NCI-H510A treated with DMSO at 0.1 percent for 48 hours (cell line): ENCODE results near the gene RAB40C.

Source experiments
- DNase-seq: peaks from one replicate; lab custom pipeline; 2025; lab: John Stamatoyannopoulos, UW

RAB40C gene

DNA sequence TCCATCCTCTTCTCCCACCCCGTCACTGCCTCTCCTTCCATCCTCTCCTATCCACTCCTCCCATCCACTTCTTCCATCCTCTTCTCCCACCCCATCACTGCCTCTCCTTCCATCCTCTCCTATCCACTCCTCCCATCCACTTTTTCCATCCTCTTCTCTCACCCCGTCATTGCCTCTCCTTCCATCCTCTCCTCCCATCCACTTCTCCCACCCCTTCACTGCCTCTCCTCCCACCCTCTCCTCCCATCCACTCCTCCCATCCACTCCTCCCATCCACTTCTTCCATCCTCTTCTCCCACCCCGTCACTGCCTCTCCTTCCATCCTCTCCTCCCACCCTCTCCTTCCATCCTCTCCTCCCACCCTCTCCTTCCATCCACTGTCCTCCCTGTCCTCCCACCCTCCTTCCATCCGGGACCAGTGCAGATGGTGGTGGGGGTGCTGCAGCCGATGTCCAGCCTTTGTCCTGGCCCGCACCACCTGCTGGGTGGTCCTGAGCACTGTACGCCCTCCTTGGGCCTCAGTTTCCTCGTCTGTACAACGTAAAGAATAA lies 42.0 kb downstream of the RAB40C start:
- DNase-seq, result no peak

GRCh38 chr16:632486-633335 lies 42.8 kb downstream of the RAB40C start:
- DNase-seq, result no peak

GRCh38 chr16:633336-634050 lies 43.6 kb downstream of the RAB40C start:
- no peak for DNase-seq

GRCh38 chr16:634051-634670 lies 44.3 kb downstream of the RAB40C start:
- no peak for DNase-seq

DNA sequence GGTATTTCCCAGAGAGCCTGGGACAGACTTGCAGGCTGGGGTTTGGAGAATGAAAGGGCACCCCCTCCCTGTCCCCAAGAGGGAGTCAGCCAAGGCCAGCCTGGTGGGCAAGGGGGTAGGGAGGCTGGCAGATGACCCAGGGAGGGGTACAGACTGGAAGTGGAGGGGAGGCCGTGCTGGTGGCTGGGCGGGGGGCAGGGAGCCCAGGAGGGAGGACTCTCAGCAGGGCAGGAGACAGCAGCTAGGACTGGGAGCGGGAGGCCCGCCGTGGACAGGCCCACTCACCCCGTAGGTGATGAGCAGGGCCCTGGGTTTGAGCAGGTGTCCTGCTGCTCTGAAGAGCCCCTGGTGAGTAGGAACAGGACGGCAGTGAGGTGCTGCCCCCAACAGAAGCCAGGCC lies 45.1 kb downstream of the RAB40C start:
- DNase-seq, result no peak

- DNase-seq, result no peak
These were observed 45.8 kb downstream of the RAB40C start for GRCh38 chr16:635573-636205.

- DNase-seq, result peak; percentile 69
These were observed 46.6 kb downstream of the RAB40C start, which contains the start of gene METTL26 for GRCh38 chr16:636206-637080. TSS of gene METTL26 (minus strand) at chr16:636305. CDS start at chr16:636290, 15 bp downstream.

DNA sequence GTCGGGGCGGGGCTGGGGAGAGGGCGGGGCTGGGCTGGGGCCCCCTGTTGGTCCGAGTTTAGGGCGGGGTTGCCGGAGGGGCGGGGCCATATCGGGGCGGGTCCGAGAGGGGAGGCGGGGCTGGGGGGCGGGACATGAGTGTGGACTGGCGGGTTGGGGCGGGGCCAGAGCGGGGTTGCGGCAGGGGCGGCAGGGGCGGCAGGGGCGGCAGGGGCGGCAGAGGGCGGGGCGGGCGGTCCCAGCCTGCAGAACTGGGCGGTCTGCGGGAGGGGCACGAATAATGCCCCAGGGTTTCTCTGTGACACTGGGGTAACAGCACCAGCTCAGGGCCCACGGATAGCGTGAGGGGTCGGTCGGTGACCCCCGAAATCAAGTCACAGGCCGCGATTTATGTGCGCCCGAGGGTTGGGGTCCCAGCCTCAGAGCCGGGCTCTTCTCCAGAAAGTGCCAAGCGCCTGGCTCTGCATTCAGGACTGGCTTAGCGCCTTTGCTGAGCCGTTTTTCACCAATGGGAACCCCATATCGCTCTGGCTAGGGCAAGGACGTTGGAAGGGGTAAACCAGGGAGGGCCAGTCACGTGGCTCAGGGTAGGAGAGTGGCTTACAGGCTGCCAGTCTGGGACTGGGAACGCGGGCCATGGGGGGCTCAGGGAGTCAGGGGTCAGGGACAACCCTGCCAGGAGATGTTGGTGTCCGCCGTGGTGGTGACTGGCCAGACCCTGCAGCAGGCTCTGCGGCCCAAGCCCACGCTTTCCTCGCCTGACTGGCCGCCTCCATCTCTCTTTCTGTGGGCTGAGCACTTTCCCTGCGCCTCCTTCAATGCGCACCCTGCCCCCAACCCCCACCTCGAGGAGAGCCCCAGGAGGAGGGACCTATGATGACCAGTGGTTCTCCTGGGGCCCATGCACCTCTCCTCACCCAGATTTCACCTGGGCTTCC lies 47.5 kb downstream of the RAB40C start:
- DNase-seq, result no peak

DNA sequence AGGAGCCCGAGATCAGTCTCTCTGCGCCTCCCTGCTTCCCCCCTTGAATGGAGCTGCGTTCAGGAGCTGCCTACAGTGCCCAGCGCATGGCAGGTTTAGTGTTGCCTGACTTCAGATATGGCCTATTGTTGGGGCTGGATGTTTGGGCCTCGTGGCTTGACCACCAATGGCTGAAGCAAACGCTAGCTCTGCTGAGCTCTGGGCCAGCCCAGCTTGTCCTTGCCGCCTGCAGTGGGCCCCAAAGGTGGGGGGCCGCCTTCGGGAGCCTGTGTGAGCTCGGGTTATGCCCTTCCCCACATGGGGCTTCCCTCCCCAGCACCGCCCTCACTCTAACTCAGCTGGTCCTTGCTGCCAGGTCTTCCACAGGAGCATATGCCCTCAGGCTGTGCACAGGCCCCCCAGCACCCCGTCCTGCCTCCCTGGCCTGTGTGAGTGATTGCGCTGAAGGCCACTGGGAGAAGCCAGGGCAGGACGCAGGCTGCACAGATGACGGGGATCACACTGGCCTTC lies 48.2 kb downstream of the RAB40C start:
- no peak for DNase-seq

- DNase-seq, result no peak
These were observed 49.0 kb downstream of the RAB40C start for GRCh38 chr16:638836-639235.

DNA sequence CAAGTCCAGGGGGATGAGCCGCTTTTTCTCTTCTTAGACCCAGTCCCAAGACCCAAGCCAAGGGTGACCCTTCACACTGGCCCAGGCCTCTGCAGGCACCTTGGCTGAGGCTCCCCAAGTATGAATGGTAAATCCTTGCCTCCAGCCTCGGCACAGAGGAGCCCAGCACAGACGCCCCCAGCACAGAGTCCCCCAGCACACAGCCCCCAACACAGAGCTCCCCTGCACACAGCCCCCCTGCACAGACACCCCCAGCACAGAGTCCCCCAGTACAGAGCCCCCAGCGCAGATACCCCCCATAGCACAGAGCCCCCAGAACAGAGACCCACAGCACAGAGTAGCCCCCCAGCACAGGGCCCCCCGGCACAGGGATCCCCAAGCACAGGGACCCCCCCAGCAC lies 50.7 kb downstream of the RAB40C start:
- DNase-seq, result no peak

- peak; percentile 49 for DNase-seq
These were observed 51.7 kb downstream of the RAB40C start, which contains the start of gene MCRIP2 for GRCh38 chr16:641326-642188. TSS of gene MCRIP2 (plus strand) at chr16:641828. CDS start at chr16:641992, 164 bp downstream.

GRCh38 chr16:642189-643049 lies 52.6 kb downstream of the RAB40C start:
- DNase-seq, result no peak

DNA sequence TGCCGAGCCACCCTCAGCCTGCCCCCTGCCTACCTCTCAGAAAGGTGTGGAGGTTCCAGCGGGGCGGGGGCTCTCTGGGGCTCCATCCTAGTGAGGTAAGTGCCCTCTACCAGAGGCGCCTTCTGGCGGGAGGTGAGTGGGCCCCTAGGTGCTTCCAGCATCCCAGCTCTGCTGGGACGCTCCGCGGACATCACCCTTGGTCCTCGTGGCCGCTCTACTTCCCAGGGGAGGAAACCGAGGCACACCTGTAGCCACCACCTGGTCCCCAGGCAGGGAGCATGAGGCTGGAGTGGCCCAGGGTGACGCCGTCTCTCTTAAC lies 53.1 kb downstream of the RAB40C start:
- DNase-seq, result no peak

GRCh38 chr16:644556-644955 lies 54.7 kb downstream of the RAB40C start:
- DNase-seq, result no peak

DNA sequence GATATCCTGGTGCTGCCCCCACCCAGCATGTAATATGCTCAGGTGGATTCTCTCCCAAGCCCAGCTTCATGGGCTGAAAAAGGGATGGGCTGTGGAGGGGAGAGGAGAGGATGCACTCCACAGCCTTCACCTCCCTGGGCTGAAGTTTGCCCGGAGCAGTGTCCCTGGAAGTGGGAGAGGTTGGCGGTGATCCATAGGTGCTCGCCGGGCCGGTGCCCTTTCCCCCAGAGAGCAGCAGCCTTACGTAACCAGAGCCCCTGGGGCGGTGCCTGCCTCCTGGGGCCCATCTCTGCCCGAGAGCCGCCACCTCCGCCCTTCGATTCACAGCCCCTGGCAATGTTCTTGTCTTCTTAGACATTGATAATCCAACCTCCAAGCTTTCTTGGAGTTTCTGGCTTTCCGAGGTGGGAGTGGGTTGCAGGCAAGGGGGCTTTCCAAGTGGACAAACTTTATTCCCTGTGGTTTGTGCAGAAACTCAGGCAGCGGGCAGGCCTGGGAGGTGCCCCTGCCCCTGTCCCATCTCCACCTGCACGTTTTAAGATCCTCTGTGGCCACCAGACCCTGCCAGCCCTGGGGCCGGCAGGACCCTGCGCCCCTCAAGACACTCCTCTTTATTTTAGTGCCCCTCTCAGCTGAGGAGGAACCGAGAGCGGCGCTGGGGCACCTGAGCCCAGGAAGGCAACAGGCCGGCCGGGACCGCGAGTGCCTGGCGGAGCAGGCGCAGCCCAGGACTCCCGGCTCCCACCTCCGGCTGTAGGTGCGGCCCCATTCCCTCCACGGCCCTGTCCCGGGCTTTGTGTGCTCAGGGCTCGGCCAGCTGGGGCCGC lies 56.2 kb downstream of the RAB40C start:
- no peak for DNase-seq

GRCh38 chr16:646679-647172 lies 56.9 kb downstream of the RAB40C start:
- no peak for DNase-seq
